ENCODE measurements around the gene SLX4IP. TPM values are rescaled to one million over a fixed set of nuclear protein-coding genes. Genes with fewer than 3 reads are reported as not detected.
"Not testable (repeated sequence)": the region's sequence is repeated elsewhere in the genome, so short reads cannot be mapped to it uniquely, and the experiment has no call there.

Gene SLX4IP
- total and polyA plus RNA-seq, 2 donors: 1.4 to 7.1 TPM

- DNase-seq (ENCODE audit: extremely low spot score): no peak
- Histone ChIP-seq H3K36me3 (ENCODE audit: insufficient read depth) (no peaks in the 10 kb centered on the region), H3K4me1 (ENCODE audit: insufficient read depth) (no peaks in the 10 kb centered on the region)
Measured at GRCh38 chr20:10584371-10584770, 149.3 kb downstream of the SLX4IP start.

GRCh38 chr20:10585308-10585707 is 150.2 kb downstream of the SLX4IP start:
- over 99% methylated on average over 3 of the region's 3 CpGs for WGBS
- Histone ChIP-seq H3K4me1 (ENCODE audit: insufficient read depth) (no peaks in the 10 kb centered on the region), H3K36me3 (ENCODE audit: insufficient read depth) (no peaks in the 10 kb centered on the region), H3K27ac (ENCODE audit: low read depth) (no peak overlapping the region), H3K4me3 (ENCODE audit: low read depth, low read length) (no peak overlapping the region)
- no peak for DNase-seq (ENCODE audit: extremely low spot score)

More at GRCh38 chr20:10584371-10584770, 149.3 kb downstream of the SLX4IP start:
- H3K27ac ChIP-seq (ENCODE audit: low read depth): no peak overlapping the region
- H3K4me3 ChIP-seq (ENCODE audit: low read depth, low read length): no peak overlapping the region

- H3K36me3 ChIP-seq (ENCODE audit: insufficient read depth): no peaks in the 10 kb centered on the region
- DNase-seq (ENCODE audit: extremely low spot score): no peak
- no peaks in the 10 kb centered on the region for H3K4me1 ChIP-seq (ENCODE audit: insufficient read depth)
- H3K27ac ChIP-seq (ENCODE audit: low read depth): no peak overlapping the region
- H3K4me3 ChIP-seq (ENCODE audit: low read depth, low read length): no peak overlapping the region
- 97% methylated on average over 4 of the region's 4 CpGs for WGBS
Measured at GRCh38 chr20:10586296-10586695, 151.2 kb downstream of the SLX4IP start.

GRCh38 chr20:10590446-10590845 is 155.3 kb downstream of the SLX4IP start:
- H3K27ac ChIP-seq (ENCODE audit: low read depth); H3K4me1 ChIP-seq (ENCODE audit: insufficient read depth): not testable (repeated sequence)
- 96% methylated on average over 10 of the region's 10 CpGs for WGBS

GRCh38 chr20:10590950-10591671 is 156.0 kb downstream of the SLX4IP start:
- DNase-seq (ENCODE audit: extremely low spot score): no peak
- no peak overlapping the region for H3K27ac ChIP-seq (ENCODE audit: low read depth)
- H3K4me1 ChIP-seq (ENCODE audit: insufficient read depth): no peaks in the 10 kb centered on the region
- H3K36me3 ChIP-seq (ENCODE audit: insufficient read depth): no peaks in the 10 kb centered on the region
- H3K4me3 ChIP-seq (ENCODE audit: low read depth, low read length): no peak overlapping the region
- WGBS: 97% methylated on average over 1 of the region's 1 CpG

More at GRCh38 chr20:10590446-10590845, 155.3 kb downstream of the SLX4IP start:
- not testable (repeated sequence) for DNase-seq (ENCODE audit: extremely low spot score); H3K4me3 ChIP-seq (ENCODE audit: low read depth, low read length); H3K36me3 ChIP-seq (ENCODE audit: insufficient read depth)

GRCh38 chr20:10591946-10592521 is 156.9 kb downstream of the SLX4IP start:
- 54% methylated on average over 2 of the region's 2 CpGs for WGBS
- Histone ChIP-seq H3K36me3 (ENCODE audit: insufficient read depth) (no peaks in the 10 kb centered on the region), H3K4me3 (ENCODE audit: low read depth, low read length) (no peak overlapping the region), H3K4me1 (ENCODE audit: insufficient read depth) (no peaks in the 10 kb centered on the region), H3K27ac (ENCODE audit: low read depth) (no peak overlapping the region)
- no peak for DNase-seq (ENCODE audit: extremely low spot score)

GRCh38 chr20:10594296-10594868 is 159.3 kb downstream of the SLX4IP start:
- DNase-seq (ENCODE audit: extremely low spot score): no peak
- no peak overlapping the region for H3K4me3 ChIP-seq (ENCODE audit: low read depth, low read length)
- H3K36me3 ChIP-seq (ENCODE audit: insufficient read depth): no peaks in the 10 kb centered on the region
- H3K4me1 ChIP-seq (ENCODE audit: insufficient read depth): no peaks in the 10 kb centered on the region
- H3K27ac ChIP-seq (ENCODE audit: low read depth): no peak overlapping the region
- 89% methylated on average over 7 of the region's 7 CpGs for WGBS

- no peaks in the 10 kb centered on the region for H3K36me3 ChIP-seq (ENCODE audit: insufficient read depth)
- H3K4me1 ChIP-seq (ENCODE audit: insufficient read depth): no peaks in the 10 kb centered on the region
- no peak for DNase-seq (ENCODE audit: extremely low spot score)
- WGBS: 63% methylated on average over 2 of the region's 2 CpGs
- H3K4me3 ChIP-seq (ENCODE audit: low read depth, low read length): no peak overlapping the region
- H3K27ac ChIP-seq (ENCODE audit: low read depth): no peak overlapping the region
Measured at GRCh38 chr20:10595266-10595665, 160.2 kb downstream of the SLX4IP start.

GRCh38 chr20:10595985-10596384 is 160.9 kb downstream of the SLX4IP start:
- Histone ChIP-seq H3K4me1 (ENCODE audit: insufficient read depth) (no peaks in the 10 kb centered on the region), H3K4me3 (ENCODE audit: low read depth, low read length) (no peak overlapping the region), H3K36me3 (ENCODE audit: insufficient read depth) (no peaks in the 10 kb centered on the region), H3K27ac (ENCODE audit: low read depth) (peak overlapping the region; percentile 2)
- WGBS: 85% methylated on average over 3 of the region's 3 CpGs
- no peak for DNase-seq (ENCODE audit: extremely low spot score)

GRCh38 chr20:10596710-10597121 is 161.6 kb downstream of the SLX4IP start:
- Histone ChIP-seq H3K27ac (ENCODE audit: low read depth) (no peak overlapping the region), H3K4me1 (ENCODE audit: insufficient read depth) (no peaks in the 10 kb centered on the region), H3K36me3 (ENCODE audit: insufficient read depth) (no peaks in the 10 kb centered on the region), H3K4me3 (ENCODE audit: low read depth, low read length) (no peak overlapping the region)
- no peak for DNase-seq (ENCODE audit: extremely low spot score)
- WGBS: 46% methylated on average over 4 of the region's 4 CpGs

- no peak overlapping the region for H3K27ac ChIP-seq (ENCODE audit: low read depth)
- DNase-seq (ENCODE audit: extremely low spot score): no peak
- no peaks in the 10 kb centered on the region for H3K36me3 ChIP-seq (ENCODE audit: insufficient read depth)
- no peak overlapping the region for H3K4me3 ChIP-seq (ENCODE audit: low read depth, low read length)
- 97% methylated on average over 1 of the region's 1 CpG for WGBS
- no peaks in the 10 kb centered on the region for H3K4me1 ChIP-seq (ENCODE audit: insufficient read depth)
Measured at GRCh38 chr20:10597637-10598036, 162.5 kb downstream of the SLX4IP start.

GRCh38 chr20:10602221-10602871 is 167.2 kb downstream of the SLX4IP start:
- DNase-seq (ENCODE audit: extremely low spot score): no peak
- no peaks in the 10 kb centered on the region for H3K4me1 ChIP-seq (ENCODE audit: insufficient read depth)
- H3K36me3 ChIP-seq (ENCODE audit: insufficient read depth): no peaks in the 10 kb centered on the region
- 23% methylated on average over 4 of the region's 4 CpGs for WGBS
- no peak overlapping the region for H3K27ac ChIP-seq (ENCODE audit: low read depth)
- no peak overlapping the region for H3K4me3 ChIP-seq (ENCODE audit: low read depth, low read length)

- no peak overlapping the region for H3K4me3 ChIP-seq (ENCODE audit: low read depth, low read length)
- no peak overlapping the region for H3K27ac ChIP-seq (ENCODE audit: low read depth)
- no peak for DNase-seq (ENCODE audit: extremely low spot score)
- H3K4me1 ChIP-seq (ENCODE audit: insufficient read depth): no peaks in the 10 kb centered on the region
- 59% methylated on average over 4 of the region's 4 CpGs for WGBS
- H3K36me3 ChIP-seq (ENCODE audit: insufficient read depth): no peaks in the 10 kb centered on the region
Measured at GRCh38 chr20:10603378-10603777, 168.3 kb downstream of the SLX4IP start.

All from urinary bladder (tissue), 4 donors.